Activated CD4-positive, CD25-positive, alpha-beta regulatory T cell treated with anti-CD3 and anti-CD28 coated beads, Interleukin-2, amount 50 U/mL, for 72 hours (primary cell): ENCODE measurements around the gene SLC9B1.
"Not testable (repeated sequence)": the region's sequence is repeated elsewhere in the genome, so short reads cannot be mapped to it uniquely, and the experiment has no call there.

Source experiments
- DNase-seq: peaks from one replicate; pipeline ENCODE4 v3.0.0; 2021

Gene SLC9B1

DNA sequence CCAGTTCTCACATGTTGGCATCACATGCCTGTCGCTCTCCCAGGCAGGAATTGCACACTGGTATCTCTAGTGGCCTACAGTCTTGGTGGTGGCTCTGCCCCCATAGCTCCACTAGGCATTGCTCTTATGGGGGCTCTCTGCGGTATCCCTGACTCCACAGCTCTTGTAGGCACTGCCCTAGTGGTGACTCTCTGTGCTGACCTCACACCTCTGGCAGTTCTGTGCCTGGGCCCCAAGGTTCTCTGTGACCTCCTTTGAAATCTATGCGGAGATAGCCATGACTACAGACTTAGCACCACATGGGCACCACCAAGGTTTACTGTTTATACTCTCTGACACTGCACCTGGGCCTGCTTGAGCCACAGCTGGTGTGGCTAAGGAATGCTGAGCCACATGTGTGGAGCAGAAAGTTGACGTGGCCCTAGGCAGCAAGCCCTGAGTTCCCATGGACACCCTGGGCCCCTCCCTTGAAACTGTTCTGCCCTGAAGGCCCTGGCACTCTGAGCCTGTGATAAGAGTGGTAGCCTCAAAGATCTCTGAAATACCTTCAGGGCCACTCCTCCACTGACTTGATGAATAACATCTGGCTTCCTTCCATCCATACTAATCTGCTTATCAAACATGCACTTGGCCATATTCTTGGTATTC lies 8.0 kb downstream of the SLC9B1 start:
- no peak for DNase-seq

DNA sequence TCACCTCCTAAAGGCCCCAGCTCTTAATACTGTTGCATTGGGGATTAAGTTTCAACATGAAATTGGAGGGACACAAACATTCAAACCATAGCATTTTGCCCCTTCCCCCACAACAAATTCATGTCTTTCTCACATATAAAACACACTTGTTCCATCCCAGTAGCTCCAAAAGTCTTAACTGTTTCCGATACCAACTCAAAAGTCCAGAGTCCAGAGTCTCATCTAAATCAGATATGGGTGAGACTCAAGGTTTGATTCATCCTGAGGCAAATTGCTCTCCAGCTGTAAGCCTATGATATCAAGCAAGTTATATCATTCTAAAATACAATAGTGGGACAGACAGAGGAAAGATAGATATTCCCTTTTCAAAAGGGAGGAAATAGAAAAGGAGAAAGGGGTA lies 8.7 kb downstream of the SLC9B1 start:
- no peak for DNase-seq

DNA sequence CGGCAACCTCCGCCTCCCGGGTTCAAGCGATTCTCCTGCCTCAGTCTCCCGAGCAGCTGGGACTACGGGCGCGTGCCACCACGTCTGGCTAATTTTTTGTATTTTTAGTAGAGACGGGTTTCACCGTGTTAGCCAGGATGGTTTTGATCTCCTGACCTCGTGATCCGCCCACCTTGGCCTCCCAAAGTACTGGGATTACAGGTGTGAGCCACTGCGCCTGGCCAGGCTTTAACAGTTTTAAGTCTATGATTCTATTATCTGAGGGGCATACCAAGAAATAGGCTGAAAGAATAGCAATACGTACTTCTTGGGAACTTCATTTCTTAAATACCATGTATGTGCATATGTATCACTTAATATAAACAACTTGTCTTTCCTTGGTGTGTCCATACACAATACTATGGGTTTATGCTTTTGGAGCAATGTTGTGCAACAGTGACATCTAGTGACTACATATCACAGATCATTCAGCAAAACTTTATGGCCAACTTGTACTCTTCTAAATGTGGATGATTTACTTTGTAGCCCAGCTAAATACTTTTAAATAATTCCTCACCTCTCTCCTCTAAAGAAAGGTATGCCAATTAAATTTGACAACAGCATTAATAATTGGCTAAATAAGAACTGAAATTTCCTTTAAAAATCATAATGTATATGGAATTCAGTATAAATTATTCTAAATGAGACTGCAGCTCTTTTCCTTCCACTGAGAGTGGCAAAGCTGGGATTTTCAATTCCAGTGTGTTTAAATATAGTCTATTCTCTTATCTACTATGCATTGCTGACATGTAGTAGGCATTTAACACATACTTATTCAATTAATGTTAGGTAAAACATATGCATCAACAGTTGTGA lies 10.4 kb downstream of the SLC9B1 start:
- no peak for DNase-seq

DNA sequence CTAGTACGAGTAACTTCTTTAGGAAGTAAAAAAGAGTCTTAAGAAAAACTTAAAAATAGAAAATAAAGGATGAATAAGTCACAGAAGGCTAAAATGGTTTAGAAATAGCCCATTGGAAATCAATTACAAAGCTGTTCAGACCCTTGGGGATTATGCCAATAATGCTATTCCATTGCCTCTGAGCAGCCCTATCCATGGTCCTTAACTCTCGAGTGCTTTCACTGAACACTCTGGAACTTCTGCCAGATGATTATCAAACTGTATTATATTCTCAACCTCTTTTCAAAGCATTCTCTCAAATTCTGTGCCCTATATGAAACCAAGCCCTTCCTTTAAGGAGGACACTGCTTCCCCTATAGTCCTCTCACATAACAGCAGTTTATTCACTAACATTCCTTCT lies 17.0 kb downstream of the SLC9B1 start:
- DNase-seq, result no peak

DNA sequence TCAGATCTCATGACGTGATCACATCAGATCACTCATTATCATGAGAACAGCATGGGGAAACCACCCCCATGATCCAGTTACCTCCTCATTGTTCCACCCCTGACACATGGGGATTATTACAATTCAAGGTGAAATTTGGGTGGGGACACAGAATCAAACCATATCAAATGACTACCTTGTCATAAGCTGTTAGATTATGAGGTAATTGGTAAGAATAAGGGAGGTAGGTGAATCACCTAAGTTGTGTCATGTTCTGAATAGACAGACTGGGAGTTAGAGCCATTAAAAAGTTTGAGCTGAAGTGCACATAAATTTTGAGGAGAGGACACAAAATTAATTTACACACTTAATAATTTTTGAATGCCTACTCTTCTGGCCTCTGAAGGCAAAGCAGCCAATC lies 24.7 kb downstream of the SLC9B1 start:
- no peak for DNase-seq

DNA sequence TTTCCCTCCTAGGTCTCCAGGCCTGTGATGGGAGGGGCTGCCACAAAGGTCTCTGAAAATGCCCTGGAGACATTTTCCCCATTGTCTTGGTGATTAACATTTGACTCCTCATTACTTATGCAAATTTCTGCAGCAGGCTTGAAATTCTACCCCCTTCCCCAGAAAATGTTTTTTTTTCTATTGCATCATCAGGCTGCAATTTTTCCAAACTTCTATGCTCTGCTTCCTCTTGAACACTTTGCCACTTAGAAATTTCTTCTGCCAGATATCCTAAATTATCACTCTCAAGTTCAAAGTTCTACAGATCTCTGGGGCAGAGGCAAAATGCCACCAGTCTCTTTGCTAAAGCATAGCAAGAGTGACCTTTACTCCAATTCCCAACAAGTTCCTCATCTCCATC lies 25.5 kb downstream of the SLC9B1 start:
- not testable (repeated sequence) for DNase-seq

DNA sequence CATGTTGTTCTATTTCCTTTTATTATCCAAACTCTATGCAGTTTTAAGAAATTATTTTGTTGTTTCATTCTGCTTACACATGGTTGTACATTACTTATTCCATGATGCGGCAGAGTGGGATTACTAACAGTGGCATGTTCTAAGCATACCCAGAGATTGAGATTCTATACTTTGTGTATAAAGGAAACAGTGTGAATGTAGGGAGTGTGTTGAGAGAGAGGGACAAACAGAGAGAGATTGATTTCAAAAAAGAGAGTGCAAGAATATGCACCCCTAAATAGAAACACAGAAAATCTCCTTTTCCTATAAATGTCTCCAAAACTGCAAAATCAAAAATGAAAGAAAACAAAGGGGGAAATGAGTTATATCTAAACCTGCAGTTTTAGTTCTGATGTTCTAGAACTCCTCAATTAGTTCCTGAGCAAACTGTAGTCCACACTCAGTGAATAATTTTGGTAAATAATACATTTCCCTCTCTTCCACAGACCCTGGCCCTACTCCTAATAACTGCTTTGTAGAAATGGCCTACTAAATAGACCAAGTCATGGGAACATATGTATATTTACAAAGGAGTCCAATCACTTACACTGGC lies 31.0 kb downstream of the SLC9B1 start:
- no peak for DNase-seq

DNA sequence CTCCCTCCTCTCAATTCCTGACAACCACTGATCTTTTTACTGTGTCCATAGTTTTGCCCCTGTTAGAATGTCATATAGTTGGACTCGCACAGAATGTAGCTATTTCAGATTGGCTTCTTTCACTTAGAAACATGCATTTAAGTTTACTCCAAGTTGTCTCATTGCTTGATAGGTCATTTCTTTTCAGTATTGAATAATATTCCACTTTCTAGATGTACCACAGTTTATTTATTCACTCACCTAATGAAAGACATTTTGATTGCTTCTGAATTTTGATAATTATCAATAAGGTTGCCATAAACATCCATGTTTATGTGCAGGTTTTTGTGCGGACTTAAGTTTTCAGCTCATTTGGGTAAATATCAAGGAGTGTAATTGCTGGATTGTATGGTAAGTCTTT lies 38.5 kb downstream of the SLC9B1 start:
- no peak for DNase-seq

DNA sequence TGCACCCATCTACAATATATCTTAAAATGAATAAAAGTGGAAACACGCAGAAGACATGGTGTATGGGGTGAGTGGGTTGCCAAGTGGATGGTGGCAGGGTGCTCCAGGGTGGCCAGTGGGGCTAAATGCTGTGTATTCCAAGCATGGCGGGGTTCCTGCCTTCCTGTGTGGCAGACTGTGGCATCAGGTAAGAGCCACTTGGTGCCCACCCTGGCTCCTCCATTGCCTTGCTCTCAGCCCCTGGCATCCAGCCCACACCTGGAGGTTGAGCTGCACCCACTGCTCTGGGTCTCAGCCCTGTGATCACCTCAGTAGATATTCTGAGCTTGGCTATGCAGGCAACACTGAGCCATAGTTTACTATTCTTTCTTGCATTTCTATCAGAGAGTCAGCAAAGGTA lies 57.7 kb downstream of the SLC9B1 start:
- not testable (repeated sequence) for DNase-seq

DNA sequence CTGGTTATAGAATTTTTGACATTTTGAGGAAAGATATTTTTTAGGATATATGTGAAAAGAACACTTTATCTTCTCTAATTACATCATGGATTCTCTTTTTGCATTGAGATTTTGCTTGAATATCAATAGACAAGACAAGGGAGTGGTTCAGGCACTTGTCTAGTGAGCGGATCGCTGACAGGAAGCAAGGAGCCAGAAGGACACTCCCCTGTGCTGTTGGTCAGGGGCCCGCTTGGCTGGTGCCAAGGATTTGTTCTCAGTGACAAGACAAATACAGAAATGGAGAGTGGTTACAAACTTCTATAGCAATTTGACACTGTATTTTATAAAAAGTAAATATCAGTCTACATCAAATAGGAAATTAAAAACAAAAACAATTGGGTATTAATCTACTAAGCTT lies 60.0 kb downstream of the SLC9B1 start:
- no peak for DNase-seq

DNA sequence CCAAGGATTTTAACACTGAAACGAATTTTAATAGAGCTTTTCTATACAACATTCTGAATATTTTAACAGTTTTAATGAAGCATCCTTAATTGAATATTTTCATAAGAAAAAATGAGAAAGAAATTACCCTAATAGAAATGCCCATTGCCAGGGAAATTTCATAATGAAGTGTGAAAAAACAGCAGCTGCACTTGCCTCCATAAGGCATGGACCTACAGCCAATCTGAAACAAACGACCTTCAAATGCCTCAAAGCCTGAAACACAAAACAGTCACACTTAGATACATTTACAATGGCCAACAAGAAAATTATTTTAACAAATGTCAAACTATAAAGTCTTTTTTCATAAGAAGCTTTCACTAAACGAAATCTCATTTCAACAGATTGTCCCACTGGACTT lies 74.4 kb downstream of the SLC9B1 start:
- DNase-seq, result no peak

DNA sequence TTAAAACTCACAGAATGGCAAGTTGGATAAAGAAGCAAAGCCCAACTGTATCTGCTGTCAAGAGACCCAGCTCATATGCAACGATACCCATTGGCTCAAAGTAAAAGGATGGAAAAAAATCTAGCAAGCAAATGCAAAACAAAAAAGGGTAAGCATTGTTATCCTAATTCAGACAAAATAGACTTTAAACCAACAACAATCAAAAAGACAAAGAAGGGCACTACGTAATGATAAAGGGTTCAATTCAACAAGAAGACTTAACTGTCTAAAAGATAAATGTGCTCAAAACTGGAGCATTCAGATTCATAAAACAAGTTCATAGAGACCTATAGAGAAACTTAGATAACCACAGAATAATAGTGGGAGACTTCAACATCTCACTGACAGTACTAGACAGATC lies 81.4 kb downstream of the SLC9B1 start:
- not testable (repeated sequence) for DNase-seq

DNA sequence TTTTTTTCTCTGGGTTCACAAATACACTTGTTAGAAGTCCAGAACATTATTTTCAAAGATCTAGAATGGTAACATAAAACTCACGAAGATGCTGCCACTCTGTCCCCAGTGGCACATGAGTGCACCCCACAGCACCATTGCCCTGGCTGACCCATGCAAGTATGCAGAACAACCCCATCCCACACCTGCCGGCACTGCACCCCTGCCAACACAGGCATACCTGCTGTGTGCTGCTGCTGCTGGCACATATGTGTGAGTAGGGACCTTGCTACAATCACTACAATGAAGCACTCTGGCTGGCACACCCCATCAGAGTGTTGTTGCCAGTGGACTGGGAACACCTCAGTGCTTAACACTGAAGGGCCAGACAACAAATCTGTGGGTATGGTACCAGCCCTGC lies 83.8 kb downstream of the SLC9B1 start:
- no peak for DNase-seq

DNA sequence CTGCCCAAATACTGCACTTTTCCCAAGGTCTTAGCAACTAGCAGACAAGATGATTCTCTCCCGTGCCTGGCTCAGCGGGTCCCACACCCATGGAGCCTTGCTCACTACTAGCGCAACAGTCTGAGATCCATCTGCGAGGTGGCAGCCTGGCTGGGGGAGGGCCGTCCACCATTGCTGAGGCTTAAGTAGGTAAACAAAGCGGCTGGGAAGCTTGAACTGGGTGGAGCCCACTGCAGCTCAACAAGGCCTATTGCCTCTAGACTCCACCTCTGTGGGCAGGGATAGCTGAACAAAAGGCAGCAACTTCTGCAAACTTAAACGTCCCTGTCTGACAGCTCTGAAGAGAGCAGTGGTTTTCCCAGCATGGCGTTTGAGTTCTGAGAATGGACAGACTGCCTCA lies 99.8 kb downstream of the SLC9B1 start:
- not testable (repeated sequence) for DNase-seq

DNA sequence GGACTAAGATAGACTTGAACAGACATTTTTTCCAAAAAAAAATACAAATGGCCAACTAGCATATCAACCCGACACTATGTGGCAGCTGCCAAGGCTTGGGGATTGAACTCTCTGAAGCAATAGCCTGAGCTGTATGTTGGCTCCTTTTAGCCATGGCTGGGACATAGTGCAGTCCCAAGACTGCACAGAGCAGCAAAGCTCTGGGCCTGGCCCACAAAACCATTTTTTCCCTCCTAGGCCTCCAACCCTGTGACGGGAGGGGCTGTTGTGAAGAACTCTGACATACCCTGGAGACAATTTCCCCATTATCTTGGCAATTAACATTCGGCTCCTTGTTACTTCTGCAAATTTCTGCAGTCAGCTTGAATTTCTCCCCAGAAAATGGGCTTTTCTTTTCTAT lies 100.6 kb downstream of the SLC9B1 start:
- no peak for DNase-seq

DNA sequence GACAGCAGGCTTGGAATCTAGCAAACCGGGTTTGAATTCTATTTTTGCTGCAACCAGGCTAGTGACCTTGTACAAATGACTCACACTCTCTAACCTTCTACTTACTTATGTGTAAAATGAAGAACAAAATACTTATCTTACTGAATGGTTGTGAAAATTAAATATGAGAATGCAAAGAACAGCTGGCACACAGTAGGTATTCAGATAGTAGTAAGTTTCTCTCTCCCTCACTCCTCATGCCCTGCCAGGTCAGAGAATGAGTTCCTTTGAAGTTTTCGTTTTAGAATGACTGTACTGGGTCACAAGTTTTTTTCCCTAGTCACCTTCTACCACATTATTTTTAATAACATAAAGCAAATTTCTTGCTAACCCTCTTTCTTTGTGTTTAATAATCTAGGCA lies 117.7 kb downstream of the SLC9B1 start:
- no peak for DNase-seq

DNA sequence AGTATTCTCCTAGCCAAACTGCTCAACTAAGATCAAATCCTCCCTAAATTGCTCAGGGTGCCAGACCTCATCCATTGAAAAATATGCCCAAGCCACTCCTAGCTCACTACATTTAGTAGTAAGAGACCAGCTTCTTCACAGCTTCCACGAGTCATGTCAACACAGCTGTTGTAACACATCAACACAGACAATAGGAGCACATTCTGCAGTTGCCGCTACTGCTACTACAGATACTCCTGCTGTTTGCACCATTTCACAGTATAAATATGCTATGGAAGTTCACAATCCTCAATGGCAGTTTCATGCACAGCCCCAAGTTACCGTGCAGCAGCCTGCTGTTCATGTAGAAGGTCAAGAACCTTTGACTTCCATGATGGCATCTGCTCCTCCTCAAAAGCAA lies 121.9 kb downstream of the SLC9B1 start:
- DNase-seq, result not testable (repeated sequence)

DNA sequence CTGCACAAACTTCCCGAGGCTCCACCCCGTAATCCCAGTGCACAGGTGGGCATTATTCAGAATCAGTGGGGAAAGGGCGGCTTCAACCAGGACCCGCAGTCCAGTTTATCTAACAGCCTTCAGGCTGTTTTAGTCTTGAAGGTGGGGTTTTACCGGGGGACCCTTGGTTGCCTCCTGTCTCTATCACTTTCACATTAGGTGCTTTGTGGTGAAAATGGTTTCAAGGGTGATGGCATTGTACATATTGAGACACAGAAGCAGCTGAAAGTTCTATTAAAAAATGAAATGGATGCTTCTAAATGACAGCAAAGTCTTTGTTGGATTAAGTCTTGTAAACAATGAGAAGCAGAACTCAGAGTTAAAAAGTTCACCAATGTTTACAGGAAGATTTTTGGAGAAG lies 123.0 kb downstream of the SLC9B1 start:
- not testable (repeated sequence) for DNase-seq

DNA sequence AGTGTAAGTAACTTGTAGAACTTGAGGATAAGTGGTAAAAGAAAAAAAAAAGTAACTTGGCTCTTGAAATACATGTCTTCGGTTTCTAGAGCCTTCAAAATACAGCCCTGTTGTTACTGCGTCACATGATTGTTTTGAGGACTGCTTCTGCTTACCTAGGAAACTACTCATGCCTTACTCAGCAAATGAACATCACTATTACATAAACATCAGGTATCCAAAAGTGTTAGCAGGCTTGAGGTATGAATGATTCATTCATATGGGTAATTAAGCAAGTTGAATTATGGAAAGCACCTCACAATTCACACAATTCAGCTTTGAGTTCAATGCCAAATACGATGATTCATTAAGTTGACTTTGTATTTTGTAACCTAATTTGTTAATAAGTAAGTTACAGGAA lies 129.6 kb downstream of the SLC9B1 start:
- DNase-seq, result not testable (repeated sequence)

DNA sequence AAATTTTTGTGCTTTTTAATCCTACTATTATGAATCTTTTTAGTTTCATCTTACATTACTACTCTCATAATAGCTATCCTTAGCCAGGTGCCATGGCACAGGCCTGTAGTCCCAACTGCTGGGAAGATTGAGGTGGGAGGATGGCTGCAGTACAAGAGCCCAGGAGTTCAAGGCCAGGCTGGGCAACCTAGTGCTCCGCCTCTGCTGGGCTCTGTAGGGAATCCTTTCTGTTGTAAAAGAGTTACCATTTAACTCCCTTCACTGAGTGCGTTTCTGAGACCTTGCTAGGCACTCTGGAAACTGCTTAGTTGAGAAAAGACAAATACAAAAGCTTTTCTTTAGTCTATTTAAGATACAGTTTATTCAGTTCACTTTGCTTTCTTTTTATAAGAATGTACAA lies 130.9 kb downstream of the SLC9B1 start:
- DNase-seq, result not testable (repeated sequence)

DNA sequence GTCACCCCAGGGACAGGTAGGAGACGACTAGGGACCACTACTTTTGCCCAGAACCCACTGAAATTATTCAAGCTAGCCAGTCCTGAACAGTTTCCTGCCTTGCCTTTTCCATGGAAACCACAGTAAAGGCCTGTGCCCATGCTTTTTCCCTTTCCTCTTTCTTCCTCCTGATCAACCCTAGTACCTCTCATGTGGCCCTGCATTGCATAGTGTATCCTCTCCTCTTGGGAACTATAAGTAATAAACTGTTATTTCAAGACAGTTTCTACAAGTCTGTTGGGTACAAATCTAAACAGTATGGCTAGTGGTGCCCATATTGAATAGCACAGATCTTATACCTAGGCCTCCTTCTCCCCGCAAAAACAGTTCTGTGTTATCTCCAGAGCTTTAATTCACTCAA lies 136.2 kb downstream of the SLC9B1 start:
- no peak for DNase-seq

DNA sequence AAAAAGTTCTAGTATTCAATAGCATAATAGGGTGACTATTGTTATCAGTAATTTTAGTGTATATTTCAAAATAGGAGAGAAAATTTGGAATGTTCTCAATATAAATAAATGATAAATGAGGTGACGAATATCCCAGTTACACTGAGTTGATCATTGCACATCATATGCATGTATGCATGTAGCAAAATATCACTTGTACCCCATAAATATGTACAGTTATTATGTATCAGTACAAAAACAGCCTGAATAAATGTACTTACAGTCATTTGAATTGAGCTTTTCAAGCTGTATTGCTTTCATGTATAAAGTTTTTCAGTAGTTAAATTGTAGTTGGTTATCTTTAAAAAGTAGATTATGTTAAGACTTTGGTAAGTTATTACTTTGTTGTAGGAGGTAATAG lies 138.2 kb downstream of the SLC9B1 start:
- no peak for DNase-seq

DNA sequence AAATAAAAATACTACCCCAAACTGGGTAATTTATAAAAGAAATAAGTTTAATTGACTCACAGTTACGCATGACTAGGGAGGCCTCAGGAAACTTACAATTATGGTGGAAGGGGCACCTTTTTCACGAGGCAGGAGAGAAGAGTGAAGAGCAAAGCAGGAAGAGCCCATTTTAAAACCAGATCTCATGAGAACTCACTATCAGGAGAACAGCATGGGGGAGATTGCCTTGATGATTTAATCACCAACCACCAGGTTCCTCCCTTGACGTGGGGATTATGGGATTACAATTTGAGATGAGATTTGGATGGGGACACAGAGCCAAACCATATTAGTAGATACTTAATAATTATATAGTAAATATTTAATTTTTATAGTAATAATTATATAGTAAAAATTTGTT lies 140.6 kb downstream of the SLC9B1 start:
- DNase-seq, result no peak

DNA sequence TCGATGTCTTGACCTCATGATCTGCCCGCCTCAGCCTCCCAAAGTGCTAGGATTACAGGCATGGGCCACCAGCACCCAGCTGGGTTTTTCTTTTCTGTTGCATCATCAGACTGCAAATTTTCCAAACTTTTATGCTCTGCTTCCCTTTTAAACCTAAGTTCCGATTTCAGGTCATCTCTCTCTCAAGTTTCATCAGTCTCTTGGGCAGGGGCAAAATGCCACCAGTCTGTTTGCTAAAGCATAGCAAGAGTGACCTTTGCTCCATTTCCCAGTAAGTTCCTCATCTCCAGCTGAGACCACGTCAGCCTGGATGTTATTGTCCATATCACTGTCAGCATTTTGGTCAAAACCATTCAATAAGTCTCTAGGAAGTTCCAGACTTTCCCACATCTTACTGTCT lies 141.2 kb downstream of the SLC9B1 start:
- DNase-seq, result not testable (repeated sequence)
